ENCODE measurements around the gene PAXX. TPM values are rescaled to one million over a fixed set of nuclear protein-coding genes. Genes with fewer than 3 reads are reported as not detected.

Gene PAXX
- total RNA-seq, 1 experiment from 2014 or later: 44.1 TPM

GRCh38 chr9:137014776-137015539, 22.7 kb downstream of the PAXX start:
- ATAC-seq (no peak), DNase-seq (ENCODE audit: low spot score) (no peak)
- no peak for TF ChIP-seq USF2 (CRISPR knock-in tag; IDR thresholded peaks at IDR 0.05)
- TF ChIP-seq, protein P1, sequence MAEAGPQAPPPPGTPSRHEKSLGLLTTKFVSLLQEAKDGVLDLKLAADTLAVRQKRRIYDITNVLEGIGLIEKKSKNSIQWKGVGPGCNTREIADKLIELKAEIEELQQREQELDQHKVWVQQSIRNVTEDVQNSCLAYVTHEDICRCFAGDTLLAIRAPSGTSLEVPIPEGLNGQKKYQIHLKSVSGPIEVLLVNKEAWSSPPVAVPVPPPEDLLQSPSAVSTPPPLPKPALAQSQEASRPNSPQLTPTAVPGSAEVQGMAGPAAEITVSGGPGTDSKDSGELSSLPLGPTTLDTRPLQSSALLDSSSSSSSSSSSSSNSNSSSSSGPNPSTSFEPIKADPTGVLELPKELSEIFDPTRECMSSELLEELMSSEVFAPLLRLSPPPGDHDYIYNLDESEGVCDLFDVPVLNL (CRISPR knock-in tag; IDR thresholded peaks at IDR 0.05; ENCODE audit: borderline replicate concordance, low read depth): no peak
- TF ChIP-seq, protein P2, sequence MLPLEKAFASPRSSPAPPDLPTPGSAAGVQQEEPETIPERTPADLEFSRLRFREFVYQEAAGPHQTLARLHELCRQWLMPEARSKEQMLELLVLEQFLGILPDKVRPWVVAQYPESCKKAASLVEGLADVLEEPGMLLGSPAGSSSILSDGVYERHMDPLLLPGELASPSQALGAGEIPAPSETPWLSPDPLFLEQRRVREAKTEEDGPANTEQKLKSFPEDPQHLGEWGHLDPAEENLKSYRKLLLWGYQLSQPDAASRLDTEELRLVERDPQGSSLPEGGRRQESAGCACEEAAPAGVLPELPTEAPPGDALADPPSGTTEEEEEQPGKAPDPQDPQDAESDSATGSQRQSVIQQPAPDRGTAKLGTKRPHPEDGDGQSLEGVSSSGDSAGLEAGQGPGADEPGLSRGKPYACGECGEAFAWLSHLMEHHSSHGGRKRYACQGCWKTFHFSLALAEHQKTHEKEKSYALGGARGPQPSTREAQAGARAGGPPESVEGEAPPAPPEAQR (CRISPR knock-in tag; IDR thresholded peaks at IDR 0.05): no peak
- TF ChIP-seq HMGA2 (CRISPR knock-in tag; IDR thresholded peaks at IDR 0.05): no peak
- TF ChIP-seq, protein P3, sequence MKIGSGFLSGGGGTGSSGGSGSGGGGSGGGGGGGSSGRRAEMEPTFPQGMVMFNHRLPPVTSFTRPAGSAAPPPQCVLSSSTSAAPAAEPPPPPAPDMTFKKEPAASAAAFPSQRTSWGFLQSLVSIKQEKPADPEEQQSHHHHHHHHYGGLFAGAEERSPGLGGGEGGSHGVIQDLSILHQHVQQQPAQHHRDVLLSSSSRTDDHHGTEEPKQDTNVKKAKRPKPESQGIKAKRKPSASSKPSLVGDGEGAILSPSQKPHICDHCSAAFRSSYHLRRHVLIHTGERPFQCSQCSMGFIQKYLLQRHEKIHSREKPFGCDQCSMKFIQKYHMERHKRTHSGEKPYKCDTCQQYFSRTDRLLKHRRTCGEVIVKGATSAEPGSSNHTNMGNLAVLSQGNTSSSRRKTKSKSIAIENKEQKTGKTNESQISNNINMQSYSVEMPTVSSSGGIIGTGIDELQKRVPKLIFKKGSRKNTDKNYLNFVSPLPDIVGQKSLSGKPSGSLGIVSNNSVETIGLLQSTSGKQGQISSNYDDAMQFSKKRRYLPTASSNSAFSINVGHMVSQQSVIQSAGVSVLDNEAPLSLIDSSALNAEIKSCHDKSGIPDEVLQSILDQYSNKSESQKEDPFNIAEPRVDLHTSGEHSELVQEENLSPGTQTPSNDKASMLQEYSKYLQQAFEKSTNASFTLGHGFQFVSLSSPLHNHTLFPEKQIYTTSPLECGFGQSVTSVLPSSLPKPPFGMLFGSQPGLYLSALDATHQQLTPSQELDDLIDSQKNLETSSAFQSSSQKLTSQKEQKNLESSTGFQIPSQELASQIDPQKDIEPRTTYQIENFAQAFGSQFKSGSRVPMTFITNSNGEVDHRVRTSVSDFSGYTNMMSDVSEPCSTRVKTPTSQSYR (CRISPR knock-in tag; IDR thresholded peaks at IDR 0.05): no peak
- no peak for TF ChIP-seq ZNF423 (CRISPR knock-in tag; IDR thresholded peaks at IDR 0.05)
- no peak for TF ChIP-seq ATF3 (CRISPR knock-in tag; conservative IDR thresholded peaks at IDR 0.05)
- Mint-ChIP-seq H3K9me3 (no peaks in the 10 kb centered on the region), H3K4me1 (no peaks in the 10 kb centered on the region), H3K36me3 (peaks cover 9% of the 10 kb centered on the region), H3K4me3 (no peak overlapping the region), H3K27ac (no peak overlapping the region), H3K27me3 (ENCODE audit: low read depth) (no peaks in the 10 kb centered on the region)
- CTCF ChIA-PET: interaction anchor here (0.6 to 3.3 kb wide), 3 partner anchors 11 to 20 kb away, joined by 3 to 14 read pairs (median 6); no protein-coding TSS in a partner anchor
- POLR2A ChIA-PET: no interaction called here

DNA sequence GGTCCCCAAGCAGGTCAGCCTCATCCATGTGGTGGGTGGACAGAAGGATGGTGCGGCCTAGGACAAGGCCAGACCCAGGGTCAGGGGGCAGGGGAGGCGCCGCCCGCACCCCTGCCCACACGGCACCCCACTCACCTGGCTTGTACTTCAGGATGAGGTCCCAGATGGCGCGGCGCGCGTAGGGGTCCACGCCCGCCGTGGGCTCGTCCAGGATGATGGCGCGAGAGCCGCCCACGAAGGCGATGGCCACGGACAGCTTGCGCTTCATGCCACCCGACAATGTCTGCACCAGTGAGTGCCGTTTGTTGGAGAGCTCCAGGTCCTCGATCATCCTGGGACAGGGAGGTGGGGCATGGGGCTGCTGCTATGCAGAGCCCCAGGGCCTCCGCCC, 23.3 kb downstream of the PAXX start:
- H3K36me3 Mint-ChIP-seq: peaks cover 9% of the 10 kb centered on the region
- no peak overlapping the region for H3K4me3 Mint-ChIP-seq
- ATAC-seq (no peak), DNase-seq (ENCODE audit: low spot score) (no peak)
- CTCF ChIA-PET: interaction anchor here (1.0 kb wide), 1 partner anchor 14 kb away, joined by 6 read pairs; no protein-coding TSS in a partner anchor
- no peaks in the 10 kb centered on the region for H3K27me3 Mint-ChIP-seq (ENCODE audit: low read depth)
- H3K27ac Mint-ChIP-seq: no peak overlapping the region
- no peaks in the 10 kb centered on the region for H3K9me3 Mint-ChIP-seq
- TF ChIP-seq TP53 (CRISPR knock-in tag; IDR thresholded peaks at IDR 0.05) (no peak), ZNF219 (CRISPR knock-in tag; IDR thresholded peaks at IDR 0.05; ENCODE audit: borderline replicate concordance) (no peak), IRF1 (CRISPR knock-in tag; IDR thresholded peaks at IDR 0.05) (no peak), GTF2I (CRISPR knock-in tag; conservative IDR thresholded peaks at IDR 0.05) (no peak), ZNF263 (CRISPR knock-in tag; IDR thresholded peaks at IDR 0.05; ENCODE audit: low read depth) (no peak), SMAD3 (CRISPR knock-in tag; IDR thresholded peaks at IDR 0.05; ENCODE audit: borderline replicate concordance) (no peak), GABPB1 (CRISPR knock-in tag; IDR thresholded peaks at IDR 0.05) (no peak), E2F1 (CRISPR knock-in tag; IDR thresholded peaks at IDR 0.05) (no peak), CREB1 (CRISPR knock-in tag; IDR thresholded peaks at IDR 0.05) (no peak), FOXK1 (CRISPR knock-in tag; IDR thresholded peaks at IDR 0.05) (no peak), PREB (CRISPR knock-in tag; IDR thresholded peaks at IDR 0.05; ENCODE audit: borderline replicate concordance) (no peak)
- TF ChIP-seq, protein P4, sequence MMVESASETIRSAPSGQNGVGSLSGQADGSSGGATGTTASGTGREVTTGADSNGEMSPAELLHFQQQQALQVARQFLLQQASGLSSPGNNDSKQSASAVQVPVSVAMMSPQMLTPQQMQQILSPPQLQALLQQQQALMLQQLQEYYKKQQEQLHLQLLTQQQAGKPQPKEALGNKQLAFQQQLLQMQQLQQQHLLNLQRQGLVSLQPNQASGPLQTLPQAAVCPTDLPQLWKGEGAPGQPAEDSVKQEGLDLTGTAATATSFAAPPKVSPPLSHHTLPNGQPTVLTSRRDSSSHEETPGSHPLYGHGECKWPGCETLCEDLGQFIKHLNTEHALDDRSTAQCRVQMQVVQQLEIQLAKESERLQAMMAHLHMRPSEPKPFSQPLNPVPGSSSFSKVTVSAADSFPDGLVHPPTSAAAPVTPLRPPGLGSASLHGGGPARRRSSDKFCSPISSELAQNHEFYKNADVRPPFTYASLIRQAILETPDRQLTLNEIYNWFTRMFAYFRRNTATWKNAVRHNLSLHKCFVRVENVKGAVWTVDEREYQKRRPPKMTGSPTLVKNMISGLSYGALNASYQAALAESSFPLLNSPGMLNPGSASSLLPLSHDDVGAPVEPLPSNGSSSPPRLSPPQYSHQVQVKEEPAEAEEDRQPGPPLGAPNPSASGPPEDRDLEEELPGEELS (CRISPR knock-in tag; IDR thresholded peaks at IDR 0.05): no peak
- TF ChIP-seq, protein P5, sequence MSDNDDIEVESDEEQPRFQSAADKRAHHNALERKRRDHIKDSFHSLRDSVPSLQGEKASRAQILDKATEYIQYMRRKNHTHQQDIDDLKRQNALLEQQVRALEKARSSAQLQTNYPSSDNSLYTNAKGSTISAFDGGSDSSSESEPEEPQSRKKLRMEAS (CRISPR knock-in tag; IDR thresholded peaks at IDR 0.05): no peak
- POLR2A ChIA-PET: no interaction called here
- H3K4me1 Mint-ChIP-seq: no peaks in the 10 kb centered on the region

Data from WTC11 (cell line).